KG1 (cell line): Measurements from ENCODE around the gene ADSL.

ENCODE experiments used
- DNase-seq: peaks from one replicate; lab custom pipeline; 2025; lab: John Stamatoyannopoulos, UW

Gene ADSL

DNA sequence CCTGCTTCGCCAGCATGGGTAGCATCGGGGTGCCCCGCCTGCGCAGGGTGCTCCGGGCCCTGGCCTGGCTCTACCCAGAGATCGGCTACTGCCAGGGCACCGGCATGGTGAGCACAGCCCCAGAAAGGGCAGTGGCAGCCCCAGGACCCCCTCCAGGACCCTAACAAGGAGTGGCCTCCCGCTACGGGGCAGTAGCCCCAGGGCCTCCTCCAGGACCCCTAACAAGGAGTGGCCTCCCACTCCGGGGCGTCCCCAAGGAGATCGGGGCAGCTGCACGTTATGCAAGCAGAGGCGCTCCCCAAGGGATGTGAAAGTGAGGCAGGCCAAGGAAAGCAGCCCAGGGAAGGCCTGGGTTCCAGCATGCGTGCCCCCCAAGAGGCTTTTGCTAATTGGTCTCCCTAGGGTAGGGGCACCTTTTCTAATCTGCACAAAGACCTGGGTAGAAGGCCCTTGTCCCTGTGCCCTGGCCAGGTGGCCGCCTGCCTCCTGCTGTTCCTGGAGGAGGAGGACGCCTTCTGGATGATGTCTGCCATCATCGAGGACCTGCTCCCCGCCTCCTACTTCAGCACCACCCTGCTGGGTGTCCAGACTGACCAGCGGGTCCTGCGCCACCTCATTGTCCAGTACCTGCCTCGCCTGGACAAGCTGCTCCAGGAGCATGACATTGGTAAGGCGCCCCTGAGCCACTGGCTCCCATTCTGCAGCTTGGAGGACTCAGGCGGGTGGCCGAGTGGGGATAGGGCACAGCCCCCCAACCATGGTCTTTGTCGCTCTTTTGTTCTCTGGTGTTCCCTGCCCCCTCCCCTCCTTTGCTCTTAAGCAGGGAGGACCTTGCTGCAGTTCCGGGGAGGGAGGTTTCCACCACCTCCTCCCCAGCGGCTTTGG is 59.1 kb downstream of the ADSL start:
- DNase-seq: no peak

DNA sequence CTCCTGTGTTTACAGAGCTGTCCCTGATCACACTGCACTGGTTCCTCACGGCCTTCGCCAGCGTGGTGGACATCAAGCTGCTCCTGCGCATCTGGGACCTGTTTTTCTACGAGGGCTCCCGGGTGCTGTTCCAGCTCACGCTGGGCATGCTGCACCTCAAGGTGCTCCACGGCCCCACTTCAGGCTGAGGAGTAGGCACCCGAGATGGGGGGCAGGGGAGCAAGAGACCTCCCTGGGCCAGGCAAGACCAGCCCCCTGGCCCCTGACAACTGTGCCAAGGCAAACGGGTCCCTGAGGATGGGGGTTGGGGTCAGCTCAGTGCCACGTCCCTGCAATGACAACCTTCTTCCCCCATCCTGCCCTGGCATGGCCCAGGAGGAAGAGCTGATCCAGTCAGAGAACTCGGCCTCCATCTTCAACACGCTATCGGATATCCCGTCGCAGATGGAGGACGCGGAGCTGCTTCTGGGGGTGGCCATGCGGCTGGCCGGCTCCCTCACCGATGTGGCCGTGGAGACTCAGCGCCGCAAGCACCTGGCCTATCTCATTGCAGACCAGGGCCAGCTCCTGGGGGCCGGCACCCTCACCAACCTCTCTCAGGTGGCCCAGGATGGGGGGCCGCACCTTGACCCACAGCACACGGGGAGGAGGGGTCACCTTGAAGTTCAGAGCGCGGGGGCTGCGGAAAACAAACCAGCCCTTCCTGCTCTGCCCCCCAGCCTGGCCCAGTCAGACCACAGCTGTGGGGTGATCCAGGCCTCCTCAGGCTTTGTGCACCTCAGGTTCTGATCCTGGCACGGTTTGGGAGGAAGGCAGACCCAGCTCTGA is 60.0 kb downstream of the ADSL start:
- DNase-seq: no peak

DNA sequence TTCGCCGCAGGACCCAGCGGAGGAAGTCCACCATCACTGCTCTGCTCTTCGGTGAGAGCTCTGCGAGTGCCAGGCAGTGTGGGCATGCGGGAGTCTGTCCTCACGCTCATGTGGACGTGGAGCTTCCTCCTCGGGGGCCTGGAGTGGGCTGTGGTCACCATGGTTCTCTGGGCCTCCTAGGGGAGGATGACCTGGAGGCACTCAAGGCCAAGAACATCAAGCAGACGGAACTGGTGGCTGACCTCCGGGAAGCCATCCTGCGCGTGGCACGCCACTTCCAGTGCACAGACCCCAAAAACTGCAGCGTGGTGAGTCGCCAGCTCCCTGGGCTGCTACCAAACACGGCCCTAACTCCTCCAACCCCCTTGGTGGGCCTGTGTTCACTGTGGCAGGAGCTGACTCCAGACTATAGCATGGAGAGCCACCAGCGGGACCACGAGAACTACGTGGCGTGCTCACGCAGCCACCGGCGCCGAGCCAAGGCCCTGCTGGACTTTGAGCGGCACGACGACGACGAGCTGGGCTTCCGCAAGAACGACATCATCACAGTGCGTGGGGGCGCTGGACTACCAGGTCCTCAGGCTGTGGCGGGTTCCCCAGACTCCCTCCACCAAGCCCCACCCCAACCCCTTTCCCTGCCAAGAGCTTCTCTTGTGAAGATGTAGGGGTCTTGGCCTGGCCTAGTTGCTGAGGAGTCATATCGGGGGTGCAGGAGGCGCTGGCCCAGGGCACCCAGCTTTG is 60.9 kb downstream of the ADSL start:
- DNase-seq: no peak

DNA sequence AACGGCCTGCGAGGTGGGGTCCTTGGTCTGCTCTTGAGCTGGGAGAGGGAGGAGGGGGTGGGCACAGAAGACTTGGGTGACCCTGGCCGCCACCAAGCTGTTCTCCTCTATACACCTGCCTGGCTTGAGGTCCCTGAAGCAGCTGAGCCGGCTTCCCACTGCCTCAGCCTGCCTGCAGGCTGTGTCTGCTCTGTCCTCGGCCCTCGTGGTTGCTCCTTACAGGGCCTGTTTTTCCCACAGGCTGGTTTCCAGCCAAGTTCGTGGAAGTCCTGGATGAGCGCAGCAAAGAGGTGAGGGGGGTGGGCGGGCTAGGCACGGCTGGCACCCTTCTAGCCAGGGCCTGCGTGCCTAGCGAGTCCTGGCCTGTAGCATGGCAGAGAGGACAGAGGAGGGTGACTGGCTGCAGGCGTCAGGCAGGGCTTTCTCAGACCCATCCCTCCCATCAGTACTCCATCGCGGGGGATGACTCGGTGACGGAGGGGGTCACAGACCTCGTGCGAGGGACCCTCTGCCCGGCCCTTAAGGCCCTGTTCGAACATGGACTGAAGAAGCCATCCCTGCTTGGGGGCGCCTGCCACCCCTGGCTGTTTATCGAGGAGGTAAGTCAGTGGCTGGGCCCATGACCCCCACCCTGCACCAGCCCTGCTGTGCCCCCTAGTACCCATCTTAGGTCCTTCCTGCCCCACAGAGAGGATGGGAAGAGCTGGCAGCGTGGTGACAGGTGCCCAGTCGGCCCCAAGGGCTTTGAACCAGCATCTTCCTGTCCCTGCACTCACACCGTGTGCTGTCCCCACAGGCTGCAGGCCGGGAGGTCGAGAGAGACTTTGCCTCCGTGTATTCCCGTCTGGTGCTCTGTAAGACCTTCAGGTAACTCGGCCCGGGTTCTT is 61.8 kb downstream of the ADSL start:
- DNase-seq: no peak

DNA sequence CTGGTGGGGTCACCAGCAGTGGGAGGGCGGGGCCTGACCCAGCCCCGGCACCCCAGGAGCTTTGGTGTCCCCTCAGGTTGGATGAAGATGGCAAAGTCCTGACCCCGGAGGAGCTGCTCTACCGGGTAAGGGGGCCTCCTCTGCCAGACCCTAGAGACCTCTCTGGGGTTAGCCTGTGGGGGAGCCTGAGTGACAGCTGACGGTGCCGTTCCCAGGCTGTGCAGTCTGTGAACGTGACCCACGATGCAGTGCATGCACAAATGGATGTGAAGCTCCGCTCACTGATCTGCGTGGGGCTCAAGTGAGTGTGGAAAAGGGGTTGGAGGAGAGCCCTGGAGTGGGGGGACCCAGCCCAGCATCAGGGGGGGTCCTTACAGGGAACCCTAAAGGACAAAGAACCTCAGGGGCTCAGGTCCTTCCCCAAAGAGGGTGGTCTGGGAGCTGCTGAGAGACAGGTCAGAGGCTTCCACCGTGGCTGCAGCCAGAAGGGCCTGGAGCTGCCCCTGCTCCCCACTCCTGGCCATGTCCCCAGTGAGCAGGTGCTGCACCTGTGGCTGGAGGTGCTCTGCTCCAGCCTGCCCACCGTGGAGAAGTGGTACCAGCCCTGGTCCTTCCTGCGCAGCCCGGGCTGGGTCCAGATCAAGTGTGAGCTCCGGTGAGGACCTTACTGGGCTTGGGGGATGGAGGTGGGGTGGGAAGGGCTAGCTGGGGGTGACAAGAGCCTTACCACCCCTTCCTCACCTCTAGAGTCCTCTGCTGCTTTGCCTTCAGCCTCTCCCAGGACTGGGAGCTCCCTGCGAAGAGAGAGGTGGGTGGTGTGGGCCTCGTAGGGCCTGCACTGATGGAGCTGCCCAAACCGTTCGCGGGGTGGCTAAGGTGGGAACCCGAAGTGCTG is 62.7 kb downstream of the ADSL start:
- no peak for DNase-seq

DNA sequence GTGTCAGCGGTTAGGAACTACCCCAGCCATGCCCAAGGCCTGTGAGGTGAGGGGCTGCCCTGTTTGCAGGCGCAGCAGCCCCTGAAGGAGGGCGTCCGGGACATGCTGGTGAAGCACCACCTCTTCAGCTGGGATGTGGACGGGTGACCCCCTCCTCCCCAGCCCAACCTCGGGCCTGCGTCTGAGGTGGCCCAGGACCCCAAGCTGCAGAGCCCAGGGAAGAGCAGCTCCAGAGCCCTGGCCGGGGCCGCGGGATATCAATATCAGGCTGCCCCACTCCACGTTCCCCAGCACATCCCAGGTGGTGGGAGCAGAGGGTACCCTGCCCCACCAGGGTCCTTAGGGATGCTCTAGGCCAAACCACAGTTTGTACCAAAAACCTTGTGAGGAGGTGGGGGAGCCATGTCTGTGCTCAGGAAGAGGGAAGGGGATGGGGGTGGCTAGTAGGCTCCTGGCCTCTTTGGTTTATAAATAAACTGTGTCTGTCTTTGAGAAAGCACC is 63.4 kb downstream of the ADSL start:
- no peak for DNase-seq

DNA sequence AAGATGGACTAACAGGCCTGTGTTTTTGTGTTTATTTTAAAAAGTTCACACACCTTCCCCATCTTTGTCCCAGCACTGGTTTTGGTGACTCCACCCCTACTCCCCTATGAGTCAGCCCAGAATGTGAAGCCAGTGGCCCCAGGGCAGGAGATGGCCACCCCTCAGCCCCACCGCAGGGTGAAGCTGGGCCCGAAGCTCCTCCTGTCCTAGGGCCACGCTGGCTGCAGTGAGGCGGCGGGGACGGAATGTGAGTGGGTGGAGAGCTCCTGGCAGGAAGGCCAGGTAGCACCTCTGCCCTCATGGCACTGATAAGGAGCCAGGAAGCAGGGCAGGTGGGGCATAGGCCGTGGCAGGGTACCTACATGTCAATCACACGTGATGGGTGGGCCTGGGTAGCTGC is 64.0 kb downstream of the ADSL start:
- no peak for DNase-seq

DNA sequence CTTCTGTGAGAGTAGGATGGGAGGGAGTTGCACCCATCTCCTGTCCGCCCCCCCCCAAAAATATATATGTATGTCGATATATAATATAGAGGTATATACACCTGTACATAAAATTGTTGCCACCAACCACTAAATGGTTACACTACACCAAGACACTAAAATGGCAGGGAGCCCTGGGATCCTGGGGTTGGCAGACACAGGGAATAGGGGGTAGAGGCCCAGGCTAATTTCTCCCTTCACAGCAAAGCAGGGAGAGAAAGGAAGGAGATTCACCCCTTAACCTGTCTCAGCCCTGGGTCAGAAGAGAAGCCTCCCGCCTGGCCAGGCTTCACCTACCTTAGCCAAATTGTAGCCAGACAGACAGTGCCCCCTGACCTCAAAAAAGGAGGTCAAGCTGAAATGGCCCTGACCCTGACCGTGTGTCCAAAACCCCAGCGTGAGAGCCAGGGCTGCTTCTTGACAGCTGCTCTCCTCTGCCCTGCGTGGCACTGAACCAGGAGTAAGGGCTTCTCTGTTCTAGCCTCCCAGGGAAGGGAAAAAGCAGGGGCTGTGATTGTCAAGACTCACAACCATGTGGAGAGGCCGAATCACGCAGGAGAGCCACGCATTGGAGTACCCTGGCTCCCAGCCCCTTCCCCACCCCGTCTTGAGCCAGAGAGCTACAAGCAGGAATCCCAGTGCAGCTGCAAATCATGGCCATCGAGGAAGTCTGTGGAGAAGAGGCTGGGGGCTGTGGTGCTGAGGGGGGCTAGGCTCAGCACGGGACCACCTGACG is 64.6 kb downstream of the ADSL start:
- no peak for DNase-seq

DNA sequence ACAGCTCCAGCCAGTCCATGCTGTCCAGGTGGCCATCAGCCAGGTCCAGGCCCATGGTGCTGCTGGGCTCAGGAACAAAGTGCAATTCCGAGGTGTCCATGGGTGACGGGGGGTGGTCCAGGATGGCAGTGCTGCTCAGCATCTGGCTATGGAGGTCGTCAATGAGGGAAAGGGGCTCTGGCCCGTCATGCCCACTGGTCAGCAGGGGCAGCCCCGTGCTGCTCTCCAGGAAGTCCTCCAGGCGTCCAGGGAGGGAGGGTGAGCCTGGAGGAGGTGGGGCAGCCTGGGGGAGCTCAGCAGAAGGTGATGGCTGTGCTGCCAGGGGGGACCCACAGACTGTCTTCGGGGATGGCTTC is 65.2 kb downstream of the ADSL start:
- DNase-seq: no peak

DNA sequence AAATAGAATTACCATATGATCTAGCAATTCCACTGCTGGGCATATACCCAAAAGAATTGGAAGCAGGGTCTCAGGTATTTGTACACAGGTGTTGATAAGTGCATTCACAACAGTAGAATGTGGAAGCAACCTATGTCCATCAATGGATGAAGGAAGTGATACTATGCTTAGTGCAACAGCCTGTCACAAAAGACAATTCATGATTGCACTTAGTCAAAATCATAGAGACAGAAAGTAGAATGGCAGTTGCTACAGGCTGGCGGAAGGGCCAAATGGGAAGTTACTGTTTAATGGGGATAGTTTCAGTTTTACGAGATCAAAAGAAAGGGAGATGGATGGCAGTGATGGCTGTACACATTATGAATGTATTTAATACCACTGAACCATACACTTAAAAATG is 66.1 kb downstream of the ADSL start:
- no peak for DNase-seq

DNA sequence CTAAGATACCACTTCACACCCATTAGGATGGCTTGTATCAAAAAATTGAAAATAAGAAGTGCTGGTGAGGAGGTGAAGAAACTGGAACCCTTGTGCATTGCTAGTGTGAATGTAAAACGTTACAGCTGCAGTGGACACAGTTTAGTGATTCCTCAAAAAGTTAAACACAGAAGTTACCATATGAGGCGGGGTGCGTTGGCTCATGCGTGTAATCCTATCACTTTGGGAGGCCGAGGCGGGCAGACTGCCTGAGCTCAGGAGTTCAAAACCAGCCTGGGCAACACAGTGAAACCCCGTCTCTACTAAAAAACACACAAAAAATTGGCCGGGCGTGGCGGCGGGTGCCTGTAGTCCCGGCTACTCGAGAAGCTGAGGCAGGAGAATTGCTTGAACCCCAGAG is 67.6 kb downstream of the ADSL start:
- DNase-seq: no peak

DNA sequence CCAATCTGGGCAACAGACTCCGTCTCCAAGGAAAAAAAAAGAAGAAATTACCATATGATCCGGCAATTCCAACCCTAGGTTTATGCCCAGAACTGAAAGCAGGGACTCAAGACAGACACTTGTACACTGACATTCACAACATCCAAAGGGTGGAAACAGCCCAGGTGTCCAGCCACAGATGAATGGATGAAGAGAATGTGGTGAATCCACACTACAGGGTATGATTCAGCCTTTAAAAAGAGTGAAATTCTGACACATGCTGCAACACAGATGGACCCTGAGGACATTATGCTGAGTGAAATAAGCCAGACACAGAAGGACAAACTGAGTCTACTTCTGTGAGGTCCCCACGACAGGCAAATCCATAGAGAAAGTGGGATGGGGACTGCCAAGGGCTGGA is 68.0 kb downstream of the ADSL start:
- DNase-seq: no peak

DNA sequence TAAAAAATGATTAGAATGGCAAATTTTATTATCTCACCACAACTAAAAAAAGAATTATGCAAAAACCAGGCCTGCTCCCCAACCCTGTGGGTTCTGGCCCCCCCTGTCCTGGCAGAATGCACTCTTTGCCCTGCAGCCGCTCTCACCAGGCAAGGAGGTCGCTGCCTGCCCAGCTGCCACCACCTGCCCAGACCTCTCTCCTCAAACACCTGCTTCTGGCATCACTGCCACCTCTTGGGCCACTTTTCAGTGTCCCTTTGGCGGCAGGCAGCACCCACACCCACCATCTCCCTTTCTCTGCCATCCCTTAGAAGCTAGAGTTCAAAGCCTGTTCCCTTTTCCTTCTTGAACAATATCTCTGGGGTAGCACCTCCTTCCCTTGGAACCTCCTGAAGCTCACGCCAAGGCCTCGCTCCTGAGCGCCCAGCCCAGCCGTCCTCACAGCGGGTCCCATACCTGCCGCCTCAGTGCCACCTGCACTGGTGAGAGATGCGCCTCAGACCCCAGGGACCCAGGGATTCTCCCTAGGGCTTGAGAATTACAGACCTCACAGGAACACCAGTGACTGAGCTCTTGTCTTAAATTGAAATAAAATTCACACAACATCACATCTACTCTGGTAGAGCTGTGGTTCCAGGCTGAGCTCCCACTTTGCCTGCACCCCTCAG is 68.7 kb downstream of the ADSL start:
- DNase-seq: no peak

DNA sequence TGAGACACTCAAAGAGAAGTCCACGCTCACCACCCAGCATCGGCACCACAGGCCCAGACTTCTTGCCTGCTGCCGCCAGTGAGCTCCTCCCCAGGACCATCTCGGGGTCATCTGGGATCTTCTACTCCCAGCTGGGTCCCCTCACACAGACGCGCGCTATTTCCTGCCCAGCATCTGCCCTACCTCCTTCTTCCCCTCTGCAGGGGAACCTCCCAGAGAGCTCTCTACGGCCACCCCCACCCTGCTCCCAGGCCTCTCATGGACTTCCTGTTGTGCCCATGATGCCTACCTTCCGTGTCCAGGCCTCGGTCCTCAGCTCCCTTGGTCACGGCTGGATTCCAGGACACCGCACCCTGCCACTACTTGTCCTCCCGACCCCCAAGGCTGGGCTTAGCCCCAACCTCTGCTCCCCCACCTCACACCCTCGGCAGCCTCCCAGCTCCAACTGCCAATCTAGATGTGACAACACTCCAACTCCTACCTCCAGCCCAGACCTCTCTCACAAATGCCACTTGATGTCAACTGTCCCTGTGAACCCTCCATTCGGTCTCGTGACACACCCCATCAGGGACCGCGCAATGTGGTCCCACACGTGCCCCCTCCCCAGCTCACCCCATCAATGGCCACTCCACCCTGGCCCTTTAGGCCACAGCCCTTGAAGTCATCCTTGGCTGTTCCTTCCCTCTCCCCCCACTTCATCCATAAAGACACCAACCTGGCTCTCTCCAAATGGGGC is 69.4 kb downstream of the ADSL start:
- DNase-seq: no peak

DNA sequence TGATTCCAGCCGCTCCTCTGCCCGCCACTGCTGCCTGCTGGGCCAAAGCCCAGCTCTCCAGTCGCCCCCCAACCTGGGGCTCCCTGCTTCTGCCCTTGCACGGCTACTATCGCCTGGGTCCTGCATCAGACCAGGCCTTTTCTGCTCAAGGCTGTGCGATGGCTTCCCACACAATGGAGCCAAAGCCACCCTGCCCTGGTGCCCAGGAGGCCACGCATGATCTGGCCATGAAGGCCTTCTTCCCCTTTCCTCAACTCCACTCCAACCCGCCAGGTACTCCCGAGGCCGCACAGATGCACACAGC is 69.9 kb downstream of the ADSL start:
- no peak for DNase-seq

DNA sequence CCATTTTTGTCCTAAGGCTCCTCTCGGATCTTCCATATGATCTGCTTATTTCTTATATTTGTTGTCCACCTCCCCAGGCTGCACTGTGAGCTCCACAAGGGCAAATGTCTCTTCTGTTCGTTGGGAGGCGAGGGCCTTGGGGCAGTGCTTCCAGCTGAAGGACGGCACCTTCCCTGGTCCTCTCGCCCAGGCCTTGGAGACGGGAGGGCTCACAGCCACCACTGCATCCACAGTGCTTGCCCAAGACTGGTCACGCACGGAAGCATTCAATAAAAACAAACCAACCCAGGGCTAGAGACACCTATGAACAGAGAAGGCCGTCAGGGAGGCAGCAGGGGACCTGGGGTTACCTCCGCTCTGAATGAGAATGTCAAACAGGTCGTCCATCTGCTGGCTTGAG is 70.3 kb downstream of the ADSL start:
- no peak for DNase-seq

DNA sequence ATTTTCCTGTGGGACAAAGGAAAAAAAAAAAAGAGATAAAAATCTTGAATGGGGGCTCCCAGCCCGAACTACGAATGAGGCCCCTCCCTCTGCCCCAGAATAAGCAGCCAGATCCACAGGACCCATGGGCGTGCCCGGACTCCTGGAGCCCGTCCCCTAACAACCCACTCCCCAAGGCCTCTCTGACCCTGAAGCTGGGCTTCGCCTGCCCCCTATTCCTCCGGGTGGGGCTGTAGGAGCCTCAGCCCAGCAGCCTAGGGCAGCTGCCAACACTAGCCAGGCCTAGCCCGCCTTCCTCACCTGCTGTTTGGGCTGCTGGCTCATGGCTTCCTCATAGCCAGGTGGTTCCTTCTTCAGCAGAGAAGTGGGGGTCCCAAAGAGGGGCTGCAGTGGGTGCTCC is 70.7 kb downstream of the ADSL start:
- no peak for DNase-seq

DNA sequence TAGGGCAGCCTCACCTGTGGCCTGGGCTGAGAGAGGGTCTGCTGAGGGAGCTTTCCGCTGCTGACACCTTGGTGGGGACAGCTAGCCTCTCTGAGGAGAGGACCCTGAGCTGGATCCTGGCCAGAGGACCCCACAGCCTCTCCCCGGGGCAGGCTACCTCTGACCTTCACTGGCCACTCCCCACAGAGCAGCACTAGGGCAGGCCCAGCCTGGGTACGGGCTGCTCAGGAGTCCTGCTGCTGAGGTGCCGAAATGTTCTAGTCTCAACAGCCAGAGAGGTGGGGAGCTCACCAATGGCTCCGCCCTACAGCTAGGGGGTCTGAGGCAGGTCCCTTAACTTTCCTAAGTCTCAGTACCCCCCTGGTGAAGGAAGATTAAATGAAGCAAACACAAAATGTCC is 71.6 kb downstream of the ADSL start:
- no peak for DNase-seq
